Suprapubic skin (tissue), 4 donors: ENCODE measurements around the gene NSUN5. TPM values are rescaled to one million over a fixed set of nuclear protein-coding genes. Genes with fewer than 3 reads are reported as not detected.
"Not testable (repeated sequence)": the region's sequence is repeated elsewhere in the genome, so short reads cannot be mapped to it uniquely, and the experiment has no call there.

Experiments
- DNase-seq, 2 donors: peaks; one replicate each; pipeline ENCODE4 v3.0.0-alpha.2; 2019; ENCODE audit warnings: low spot score in 2 of 2
- H3K27ac ChIP-seq: fragments of 200-600 bp; sonication (generic); one replicate; pipeline ENCODE4 v1.5.1; 2019
- H3K27me3 ChIP-seq: fragments of 200-600 bp; sonication (generic); one replicate; pipeline ENCODE4 v1.5.1; 2019
- H3K36me3 ChIP-seq: fragments of 200-600 bp; sonication (generic); one replicate; pipeline ENCODE4 v1.5.1; 2019
- H3K4me1 ChIP-seq: fragments of 200-600 bp; sonication (generic); one replicate; pipeline ENCODE4 v1.5.1; 2019
- H3K4me3 ChIP-seq: fragments of 200-600 bp; sonication (generic); one replicate; pipeline ENCODE4 v1.5.1; 2019; ENCODE audit warnings: mild to moderate bottlenecking
- H3K9me3 ChIP-seq: fragments of 200-600 bp; sonication (generic); one replicate; pipeline ENCODE4 v1.5.1; 2019
- CTCF ChIP-seq, 2 donors: fragments of 200-600 bp in 1 of 2; fragments of 450-650 bp in 1 of 2; sonication (generic) in 1 of 2; IDR thresholded peaks; one replicate each; pipeline ENCODE4 v1.5.1; 2016 to 2019; ENCODE audit warnings: antibody characterized with exemption in 2 of 2, mild to moderate bottlenecking in 1 of 2, moderate library complexity in 1 of 2
- EP300 ChIP-seq: sonication (generic); formaldehyde crosslinking; IDR thresholded peaks from one replicate; pipeline ENCODE4 v1.6.1; 2017; ENCODE audit warnings: antibody characterized with exemption
- POLR2A ChIP-seq, 2 donors: fragments of 450-650 bp; IDR thresholded peaks; one replicate each; pipeline ENCODE4 v1.6.1; 2017; ENCODE audit warnings: antibody characterized with exemption in 2 of 2, mild to moderate bottlenecking in 2 of 2, moderate library complexity in 2 of 2
- POLR2AphosphoS5 ChIP-seq, 3 donors: sonication (generic); formaldehyde crosslinking; IDR thresholded peaks; one replicate each; pipeline ENCODE4 v1.6.1; 2017; ENCODE audit warnings: antibody characterized with exemption in 3 of 3
- WGBS: methylation state at CpG from one replicate; pipeline ENCODE4 v1.1.5; 2018; 5-methylcytosine and 5-hydroxymethylcytosine counted together
- total RNA-seq, 4 donors: library from RNA; depleted of rRNA; stranded (reverse); fragments of >200 nt; gene quantifications; one replicate each; pipeline ENCODE4 v1.1.0, GENCODE V29; 2016

NSUN5 gene
- total RNA-seq, 4 donors from 2014 or later = 25.6 to 38.0 (median 33.7) TPM

GRCh38 chr7:73338321-73338720 is 29.7 kb upstream of the NSUN5 start:
- WGBS = 64% methylated on average over 10 of the region's 10 CpGs

GRCh38 chr7:73332447-73332846 is 23.8 kb upstream of the NSUN5 start:
- Histone ChIP-seq H3K9me3 (no peaks in the 10 kb centered on the region), H3K4me1 (no peaks in the 10 kb centered on the region), H3K27ac (no peak overlapping the region), H3K27me3 (no peaks in the 10 kb centered on the region), H3K36me3 (no peaks in the 10 kb centered on the region), H3K4me3 (no peak overlapping the region)
- TF ChIP-seq POLR2A (IDR thresholded peaks at IDR 0.05) (no peak), CTCF (IDR thresholded peaks at IDR 0.05) (no peak), EP300 (no peak), POLR2AphosphoS5 (IDR thresholded peaks at IDR 0.05) (no peak)
- no peak for DNase-seq
- 68% methylated on average over 6 of the region's 6 CpGs for WGBS

More at GRCh38 chr7:73338321-73338720, 29.7 kb upstream of the NSUN5 start:
- Histone ChIP-seq H3K4me3 (no peak overlapping the region), H3K9me3 (no peaks in the 10 kb centered on the region), H3K4me1 (peaks cover 5% of the 10 kb centered on the region), H3K27me3 (peaks cover 2% of the 10 kb centered on the region), H3K27ac (no peak overlapping the region), H3K36me3 (no peaks in the 10 kb centered on the region)
- DNase-seq = no peak
- TF ChIP-seq CTCF (IDR thresholded peaks at IDR 0.05) (no peak), POLR2AphosphoS5 (IDR thresholded peaks at IDR 0.05) (no peak), POLR2A (IDR thresholded peaks at IDR 0.05) (no peak), EP300 (no peak)

- Histone ChIP-seq H3K9me3 (no peaks in the 10 kb centered on the region), H3K4me1 (no peaks in the 10 kb centered on the region), H3K27me3 (no peaks in the 10 kb centered on the region), H3K27ac (no peak overlapping the region), H3K36me3 (no peaks in the 10 kb centered on the region), H3K4me3 (no peak overlapping the region)
- WGBS = 64% methylated on average over 6 of the region's 6 CpGs
- TF ChIP-seq EP300 (no peak), POLR2A (IDR thresholded peaks at IDR 0.05) (no peak), CTCF (IDR thresholded peaks at IDR 0.05) (no peak), POLR2AphosphoS5 (IDR thresholded peaks at IDR 0.05) (no peak)
- no peak for DNase-seq
Measured at GRCh38 chr7:73330772-73331171, 22.1 kb upstream of the NSUN5 start.

- 59% methylated on average over 4 of the region's 11 CpGs for WGBS
- TF ChIP-seq EP300 (no peak), POLR2A (IDR thresholded peaks at IDR 0.05) (no peak), CTCF (IDR thresholded peaks at IDR 0.05) (no peak), POLR2AphosphoS5 (IDR thresholded peaks at IDR 0.05) (no peak)
Measured at GRCh38 chr7:73329861-73330581, 21.4 kb upstream of the NSUN5 start.

GRCh38 chr7:73328696-73329095 is 20.1 kb upstream of the NSUN5 start:
- Histone ChIP-seq H3K4me1 (peaks cover 5% of the 10 kb centered on the region), H3K27me3 (no peaks in the 10 kb centered on the region), H3K4me3 (no peak overlapping the region), H3K36me3 (no peaks in the 10 kb centered on the region), H3K9me3 (no peaks in the 10 kb centered on the region), H3K27ac (no peak overlapping the region)
- WGBS = 99% methylated on average over 10 of the region's 10 CpGs
- no peak for DNase-seq
- TF ChIP-seq EP300 (no peak), POLR2A (IDR thresholded peaks at IDR 0.05) (no peak), CTCF (IDR thresholded peaks at IDR 0.05) (no peak), POLR2AphosphoS5 (IDR thresholded peaks at IDR 0.05) (no peak)

More at GRCh38 chr7:73329861-73330581, 21.4 kb upstream of the NSUN5 start:
- no peak for DNase-seq
- no peaks in the 10 kb centered on the region for H3K9me3 ChIP-seq
- H3K27ac ChIP-seq = no peak overlapping the region
- H3K27me3 ChIP-seq = no peaks in the 10 kb centered on the region
- H3K36me3 ChIP-seq = no peaks in the 10 kb centered on the region
- H3K4me3 ChIP-seq = no peak overlapping the region
- H3K4me1 ChIP-seq = no peaks in the 10 kb centered on the region

- H3K4me3 ChIP-seq, H3K27me3 ChIP-seq, H3K36me3 ChIP-seq, DNase-seq, H3K27ac ChIP-seq, H3K4me1 ChIP-seq, H3K9me3 ChIP-seq: not testable (repeated sequence)
- 95% methylated on average over 43 of the region's 43 CpGs for WGBS
Measured at GRCh38 chr7:73327922-73328321, 19.3 kb upstream of the NSUN5 start, which contains the start of the genes FKBP6 and TRIM50. FKBP6 (plus strand) TSS chr7:73328161; CDS start chr7:73328429, 268 bp downstream. TRIM50 (minus strand) TSS chr7:73328082; CDS start chr7:73324787, 3,295 bp downstream.

- not testable (repeated sequence) for DNase-seq, H3K27ac ChIP-seq, H3K27me3 ChIP-seq, H3K36me3 ChIP-seq, H3K4me3 ChIP-seq, H3K4me1 ChIP-seq, H3K9me3 ChIP-seq
- 91% methylated on average over 10 of the region's 13 CpGs for WGBS
Measured at GRCh38 chr7:73327449-73327848, 18.8 kb upstream of the NSUN5 start.

GRCh38 chr7:73325424-73325823 is 16.8 kb upstream of the NSUN5 start:
- H3K27ac ChIP-seq = not testable (repeated sequence)

More at GRCh38 chr7:73325424-73325823, 16.8 kb upstream of the NSUN5 start:
- WGBS = 81% methylated on average over 4 of the region's 6 CpGs
- not testable (repeated sequence) for H3K36me3 ChIP-seq, H3K9me3 ChIP-seq, H3K4me1 ChIP-seq, H3K27me3 ChIP-seq, H3K4me3 ChIP-seq, DNase-seq
